Left lung (tissue), 10 donors: ENCODE data around the gene SIX5. TPM values are rescaled to one million over a fixed set of nuclear protein-coding genes. Genes with fewer than 3 reads are reported as not detected.

Source experiments
- ATAC-seq: fragments of 200-7000 bp; cut with Tn5 transposase; one replicate; pipeline ENCODE4 v1.9.1; 2020; ENCODE audit warnings: moderate library complexity
- DNase-seq, 4 donors: peaks; one replicate each; pipeline ENCODE4 v3.0.0-alpha.2; 2013 to 2020
- H3K27ac ChIP-seq, 2 donors: fragments of 200-600 bp; sonication (generic) in 1 of 2; one replicate each; pipeline versions ENCODE4 v1.5.0 to v1.8.0; 2020 to 2021
- H3K27me3 ChIP-seq, 2 donors: fragments of 200-600 bp; sonication (generic) in 1 of 2; one replicate each; pipeline versions ENCODE4 v1.5.0 to v1.8.0; 2020 to 2021
- H3K36me3 ChIP-seq, 2 donors: fragments of 200-600 bp; sonication (generic) in 1 of 2; one replicate each; pipeline versions ENCODE4 v1.5.0 to v1.8.0; 2020 to 2021
- H3K4me1 ChIP-seq, 2 donors: fragments of 200-600 bp; one replicate each; pipeline ENCODE4 v1.8.0; 2021
- H3K4me3 ChIP-seq, 2 donors: fragments of 200-600 bp; sonication (generic) in 1 of 2; one replicate each; pipeline versions ENCODE4 v1.5.0 to v1.8.0; 2020 to 2021; ENCODE audit warnings: mild to moderate bottlenecking in 1 of 2
- H3K9me3 ChIP-seq, 2 donors: fragments of 200-600 bp; sonication (generic) in 1 of 2; one replicate each; pipeline versions ENCODE4 v1.5.0 to v1.8.0; 2020 to 2021
- CTCF ChIP-seq, 2 donors: fragments of 200-600 bp; sonication (generic) in 1 of 2; IDR thresholded peaks; one replicate each; pipeline versions ENCODE4 v1.5.0 to v1.8.0; 2021; ENCODE audit warnings: antibody characterized with exemption in 2 of 2
- intact Hi-C, 2 donors: fragments of 100-400 bp; cut with DNase I; formaldehyde crosslinking; loops; one replicate each; pipeline versions ENCODE4 v1.11.2 to v1.14.2; 2022
- polyA plus RNA-seq, 6 donors: library from polyadenylated mRNA; unstranded; fragments of 120-200 nt; gene quantifications; one replicate each; pipeline ENCODE4 v1.2.1, GENCODE V29; 2013; ENCODE audit not compliant: insufficient read length in 6 of 6
- total RNA-seq, 2 donors: library from RNA; stranded (reverse); fragmentation: NEBNext Ultra II Directional; extraction: Animal tissue kit (Norgen Biotek cat#: 25700); gene quantifications; one replicate each; pipeline ENCODE4 v1.2.1, GENCODE V29; 2021
- donor health status: DM: no; HTN: yes; CAD: no.
- donor health status: DM: no; HTN: no; CAD: no.

Gene SIX5
- total and polyA plus RNA-seq, 8 donors, result 11.5 to 25.0 (median 20.1) TPM

- no peak overlapping the region for H3K27ac ChIP-seq
- no peaks in the 10 kb centered on the region for H3K9me3 ChIP-seq
- DNase-seq (no peak), ATAC-seq (no peak)
- H3K27me3 ChIP-seq, result peaks cover 0 to 36% of the 10 kb centered on the region in 2 donors
- no peak for TF ChIP-seq CTCF (IDR thresholded peaks at IDR 0.05)
- no peak overlapping the region for H3K4me3 ChIP-seq
- H3K4me1 ChIP-seq, result no peaks in the 10 kb centered on the region
- intact Hi-C loops, result no loop called here
- no peaks in the 10 kb centered on the region for H3K36me3 ChIP-seq
These were observed 26.1 kb downstream of the SIX5 start for GRCh38 chr19:45742969-45743368.

- no peak for TF ChIP-seq CTCF (IDR thresholded peaks at IDR 0.05)
- ATAC-seq, result no peak
These were observed 29.3 kb downstream of the SIX5 start for GRCh38 chr19:45739498-45740439.

GRCh38 chr19:45733160-45733810, 35.8 kb downstream of the SIX5 start, which contains the start of gene MEIOSIN:
Gene MEIOSIN (plus strand): TSS chr19:45733439. CDS start chr19:45735377, 1,938 bp downstream.
- H3K9me3 ChIP-seq, result no peaks in the 10 kb centered on the region
- intact Hi-C loops, result no loop called here
- no peak within 1 kb of the TSS for H3K4me3 ChIP-seq
- no peak within 1 kb of the TSS for H3K27ac ChIP-seq
- H3K36me3 ChIP-seq, result no peaks in the 10 kb centered on the region
- DNase-seq (peak in 1 of 4 donors; percentile 78), ATAC-seq (no peak)
- H3K4me1 ChIP-seq, result peaks cover 0 to 24% of the 10 kb centered on the region in 2 donors
- no peak for TF ChIP-seq CTCF (IDR thresholded peaks at IDR 0.05)
- no peaks in the 10 kb centered on the region for H3K27me3 ChIP-seq

More at GRCh38 chr19:45739498-45740439, 29.3 kb downstream of the SIX5 start:
- intact Hi-C loops, result no loop called here
- no peaks in the 10 kb centered on the region for H3K9me3 ChIP-seq
- no peak overlapping the region for H3K4me3 ChIP-seq
- H3K27me3 ChIP-seq, result peaks cover 0 to 26% of the 10 kb centered on the region in 2 donors
- no peaks in the 10 kb centered on the region for H3K4me1 ChIP-seq
- no peak for DNase-seq
- no peaks in the 10 kb centered on the region for H3K36me3 ChIP-seq
- no peak overlapping the region for H3K27ac ChIP-seq

GRCh38 chr19:45730368-45731288, 38.4 kb downstream of the SIX5 start, which contains the start of gene FBXO46:
Gene FBXO46 (minus strand): TSS chr19:45730896. CDS start chr19:45713495, 17,401 bp downstream.
- H3K4me3 ChIP-seq, result peak within 1 kb of the TSS; percentile 75 to 78
- TF ChIP-seq CTCF (IDR thresholded peaks at IDR 0.05), result no peak
- ATAC-seq, result peak; percentile 99
- H3K9me3 ChIP-seq, result no peaks in the 10 kb centered on the region
- peak within 1 kb of the TSS in 1 of 2 donors; percentile 45 for H3K27ac ChIP-seq
- H3K36me3 ChIP-seq, result no peaks in the 10 kb centered on the region
- H3K4me1 ChIP-seq, result peaks cover 0 to 34% of the 10 kb centered on the region in 2 donors
- intact Hi-C loops, result no loop called here
- peak; percentile 94 to 98 (median 98) for DNase-seq
- no peaks in the 10 kb centered on the region for H3K27me3 ChIP-seq
